Urothelium cell line (cell line): ENCODE measurements around the gene PPIF.
"Not testable (repeated sequence)": the region's sequence is repeated elsewhere in the genome, so short reads cannot be mapped to it uniquely, and the experiment has no call there.

Experiments
- DNase-seq: peaks from one replicate; pipeline ENCODE4 v3.0.0; 2011; ENCODE audit warnings: low spot score, mixed read lengths
- FAIRE-seq: peaks from 2 replicates; lab custom pipeline; 2011; peaks lifted over from hg19 to GRCh38; lab: Jason Lieb, UNC

PPIF gene

GRCh38 chr10:79329529-79329928 is 17.7 kb upstream of the PPIF start:
- no peak for DNase-seq
- FAIRE-seq = no peak

DNA sequence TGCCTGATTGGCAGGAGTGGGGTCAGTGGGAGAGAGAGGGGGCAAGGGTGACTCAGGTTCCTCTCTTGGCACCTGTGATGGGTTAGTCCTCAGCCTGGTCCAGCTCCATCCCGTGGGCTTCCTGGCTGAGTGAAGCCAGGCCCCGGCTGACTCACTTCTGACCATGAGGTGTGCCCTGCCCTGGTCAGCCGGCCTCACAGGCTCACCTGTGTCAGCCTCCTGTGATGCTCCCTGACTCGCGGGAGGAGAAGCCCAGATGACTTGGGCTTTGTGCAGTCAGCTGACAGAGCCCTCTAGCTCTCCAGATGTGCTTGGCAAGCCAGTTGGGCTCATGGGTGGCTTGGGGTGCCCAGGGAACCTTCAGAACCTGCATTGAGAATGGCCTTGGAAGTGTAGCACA is 16.0 kb upstream of the PPIF start:
- no peak for FAIRE-seq
- no peak for DNase-seq

GRCh38 chr10:79331709-79332108 is 15.6 kb upstream of the PPIF start:
- FAIRE-seq (no peak), DNase-seq (peak; percentile 58)

- FAIRE-seq = peak; percentile 82
- not testable (repeated sequence) for DNase-seq
Observed at GRCh38 chr10:79332610-79333315, 14.5 kb upstream of the PPIF start.

DNA sequence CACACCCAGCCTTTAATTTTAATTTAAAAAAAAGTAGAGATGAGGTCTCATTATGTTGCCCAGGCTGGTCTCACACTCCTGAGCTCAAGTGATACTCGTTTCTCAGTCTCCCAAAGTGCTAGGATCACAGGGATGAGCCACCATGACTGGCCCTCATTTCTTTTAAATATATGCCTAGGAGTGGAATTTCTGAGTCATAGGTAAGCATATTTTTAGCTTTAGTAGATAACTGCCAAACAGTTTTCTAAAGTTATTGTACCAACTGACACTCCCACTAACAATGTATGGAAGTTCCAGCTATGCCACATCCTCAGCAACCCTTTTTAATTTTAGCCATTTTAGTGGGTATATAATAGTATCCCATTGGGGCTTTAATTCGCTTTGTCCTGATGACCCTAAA is 13.8 kb upstream of the PPIF start:
- no peak for FAIRE-seq
- DNase-seq = no peak

DNA sequence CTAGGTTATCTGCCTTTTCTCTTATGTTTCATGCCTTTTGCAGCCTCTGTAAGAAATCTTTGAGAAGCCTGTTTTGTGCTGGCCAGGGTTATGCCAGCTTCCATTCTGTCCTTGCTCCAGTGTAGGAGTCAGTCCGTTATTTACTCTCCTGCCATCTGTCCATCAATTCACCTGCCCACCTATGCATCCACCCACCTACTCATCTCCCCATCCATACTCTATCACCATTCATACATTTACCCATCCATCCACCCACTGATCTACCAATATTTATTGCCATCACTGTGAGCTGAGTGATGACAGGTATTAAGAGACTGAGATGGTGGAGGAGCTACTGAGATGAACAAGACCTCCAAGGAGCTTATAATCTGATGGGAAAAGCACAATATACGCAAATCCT is 12.7 kb upstream of the PPIF start:
- FAIRE-seq (peak; percentile 58), DNase-seq (no peak)

- no peak for DNase-seq
- no peak for FAIRE-seq
Observed at GRCh38 chr10:79335094-79335469, 12.2 kb upstream of the PPIF start.

DNA sequence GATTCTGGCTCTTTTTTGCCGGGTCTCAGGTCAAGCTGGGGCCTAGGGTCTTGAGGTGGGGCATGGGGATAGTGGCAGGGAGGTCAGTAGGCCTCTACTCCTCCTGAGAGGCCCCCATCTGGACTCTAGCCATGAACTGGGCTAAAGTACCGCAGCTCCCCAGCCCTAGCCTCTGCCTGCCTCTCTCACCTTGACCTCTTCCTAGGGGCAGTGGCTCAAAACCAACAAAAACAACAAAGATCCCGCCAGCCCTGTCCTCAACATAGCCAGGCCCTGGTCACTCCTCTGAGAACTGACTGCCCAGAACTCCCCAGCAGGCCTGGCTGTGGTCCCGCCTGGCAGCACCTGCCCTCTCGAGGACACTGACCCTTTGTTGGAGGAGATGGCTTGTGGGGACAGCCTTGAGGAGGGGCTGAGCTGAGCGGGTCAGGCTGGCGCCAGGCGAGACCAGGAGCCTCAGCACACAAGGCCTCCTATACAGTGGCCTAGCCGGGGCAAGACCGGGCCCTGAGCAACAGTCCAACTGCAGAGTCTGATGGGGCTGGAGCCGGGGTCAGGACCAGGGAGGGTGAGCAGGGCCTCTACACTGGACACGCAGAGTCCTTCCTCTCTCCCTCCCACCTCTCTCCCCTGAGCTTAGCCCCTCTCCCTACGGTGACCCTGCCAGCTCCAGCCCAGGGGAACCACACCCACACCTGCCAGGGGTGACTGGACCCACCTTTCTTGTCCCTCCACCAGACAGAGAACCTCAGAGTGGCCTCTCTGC is 11.6 kb upstream of the PPIF start:
- FAIRE-seq (no peak), DNase-seq (no peak)

DNA sequence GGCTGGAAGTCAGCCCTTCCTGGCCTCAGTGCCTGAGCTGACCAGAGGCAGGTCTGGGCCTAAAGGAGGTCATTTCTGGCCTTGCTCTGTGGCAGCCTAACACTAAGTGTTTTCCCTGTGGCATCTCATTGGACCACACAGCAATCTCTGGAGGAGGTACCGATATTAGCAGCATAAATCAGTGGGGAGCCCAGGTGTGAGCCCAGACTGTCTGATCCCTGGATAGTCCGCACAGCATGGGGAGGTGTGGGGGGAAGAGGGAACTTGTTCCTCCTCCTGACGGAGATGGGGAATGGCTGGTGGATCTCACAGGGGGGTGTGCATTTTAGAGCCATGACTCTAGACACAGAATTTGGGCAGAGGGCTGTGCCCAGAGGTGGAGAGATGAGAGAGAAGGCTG is 11.0 kb upstream of the PPIF start:
- no peak for DNase-seq
- no peak for FAIRE-seq

DNA sequence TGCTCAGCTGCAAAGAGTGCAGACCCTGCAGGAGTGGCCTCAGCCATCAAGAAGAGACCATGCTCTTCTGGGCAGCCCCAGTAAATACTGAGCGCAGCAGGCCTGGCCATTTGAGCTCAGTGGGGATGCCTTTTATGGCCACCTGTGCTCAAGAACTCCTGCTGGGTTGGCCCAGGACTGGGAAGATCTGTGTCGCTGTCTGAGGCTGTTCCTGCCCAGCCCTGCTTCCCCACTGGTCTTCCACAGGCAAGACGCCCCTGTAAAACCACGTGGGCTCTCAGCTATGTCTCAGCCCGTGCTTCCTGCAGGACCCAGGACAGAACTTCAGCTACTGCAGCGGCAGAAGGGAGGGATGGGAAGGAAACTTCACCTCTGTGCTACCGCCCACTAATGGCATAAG is 10.5 kb upstream of the PPIF start:
- no peak for FAIRE-seq
- no peak for DNase-seq

- FAIRE-seq = peak; percentile 98
- not testable (repeated sequence) for DNase-seq
Observed at GRCh38 chr10:79337783-79338469, 9.3 kb upstream of the PPIF start.

- FAIRE-seq (no peak), DNase-seq (no peak)
Observed at GRCh38 chr10:79339266-79339665, 8.0 kb upstream of the PPIF start.

DNA sequence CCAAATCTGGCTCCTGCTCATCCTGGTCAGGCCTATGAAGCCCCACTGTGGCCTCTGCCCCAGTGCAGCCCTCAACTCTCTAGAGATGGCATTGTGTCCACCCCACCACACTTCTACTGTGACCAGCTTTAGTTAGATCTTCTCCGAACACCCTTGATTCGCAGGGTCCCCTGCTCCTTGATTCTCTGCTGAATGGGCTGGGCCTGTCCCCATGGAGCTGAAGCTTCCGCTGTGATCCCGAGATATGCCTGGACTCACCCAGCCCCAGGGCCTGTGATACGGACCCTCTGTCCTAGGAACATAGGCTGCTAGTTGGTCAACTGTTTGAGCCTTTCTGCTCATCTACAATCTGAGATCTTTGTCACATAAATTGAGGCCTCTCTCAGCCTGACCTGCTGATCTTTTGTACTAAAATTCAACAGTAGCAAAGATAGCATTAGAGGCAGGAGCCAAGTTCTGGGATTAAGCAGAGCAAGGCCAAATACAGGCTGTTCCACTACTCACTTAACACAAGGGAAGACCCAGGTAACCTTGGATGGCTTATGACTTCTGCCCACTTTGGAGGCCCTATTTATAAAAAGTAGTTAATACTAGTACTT is 6.5 kb upstream of the PPIF start:
- DNase-seq = no peak
- FAIRE-seq = no peak

DNA sequence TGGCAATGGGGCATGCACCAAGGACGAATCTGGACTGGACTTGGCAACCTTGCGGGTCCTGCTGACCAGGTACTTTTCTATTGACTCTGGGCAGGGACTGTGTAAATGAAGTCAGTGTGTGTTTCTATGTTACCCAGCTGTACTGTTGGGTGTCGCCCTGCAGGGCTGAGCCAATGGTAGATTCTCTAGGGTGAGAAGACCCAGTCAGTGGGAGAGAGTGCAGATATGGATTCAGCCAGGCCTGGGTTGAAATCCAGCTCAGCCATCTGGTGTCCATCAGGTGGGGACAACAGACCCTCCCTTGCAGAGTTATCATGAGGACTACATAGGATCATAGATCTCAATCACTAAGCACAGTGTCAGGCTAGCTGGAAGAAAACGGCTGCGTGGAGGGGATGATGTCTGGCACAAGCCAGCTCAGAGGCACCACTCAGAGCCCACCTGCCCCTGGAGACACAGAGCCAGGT is 4.9 kb upstream of the PPIF start:
- FAIRE-seq (no peak), DNase-seq (no peak)

GRCh38 chr10:79342811-79343561 is 4.3 kb upstream of the PPIF start:
- DNase-seq (no peak), FAIRE-seq (no peak)

DNA sequence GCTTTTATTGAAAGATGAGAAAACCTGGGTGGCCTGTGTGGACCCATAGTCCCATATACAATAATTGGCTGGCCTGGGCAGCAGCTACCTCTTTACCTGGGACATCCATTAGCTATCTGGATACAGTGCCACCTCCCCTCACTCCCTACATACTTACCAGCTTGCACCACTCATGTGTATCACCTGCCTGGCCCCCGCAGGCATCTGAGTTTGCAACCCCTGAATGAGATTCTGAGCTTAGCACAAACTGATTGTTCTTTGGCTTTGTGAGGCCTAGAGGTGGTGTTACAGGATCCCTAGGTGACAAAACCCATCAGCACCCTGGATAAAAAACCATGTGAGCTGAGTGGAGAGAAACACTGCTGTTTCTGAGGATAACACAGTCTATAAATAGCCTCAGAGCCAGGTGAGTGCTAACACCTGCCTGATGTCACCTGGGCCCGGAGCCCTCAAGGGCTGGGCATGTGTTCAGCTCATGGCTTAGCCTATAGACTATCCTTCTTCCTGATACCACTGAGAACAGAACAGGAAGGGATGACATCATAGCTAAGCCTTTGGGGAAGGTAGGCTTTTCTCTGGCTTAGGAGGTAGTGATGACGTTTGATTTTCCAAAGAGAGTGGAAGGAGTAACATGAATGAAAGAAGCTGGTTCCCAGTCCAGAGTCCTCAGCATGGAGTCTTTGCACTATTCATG is 2.6 kb upstream of the PPIF start:
- no peak for FAIRE-seq
- no peak for DNase-seq

- DNase-seq (no peak), FAIRE-seq (no peak)
Observed at GRCh38 chr10:79345241-79346011, 1.8 kb upstream of the PPIF start.

- FAIRE-seq = no peak
- DNase-seq = no peak
Observed at GRCh38 chr10:79346012-79346340, 1.3 kb upstream of the PPIF start.

DNA sequence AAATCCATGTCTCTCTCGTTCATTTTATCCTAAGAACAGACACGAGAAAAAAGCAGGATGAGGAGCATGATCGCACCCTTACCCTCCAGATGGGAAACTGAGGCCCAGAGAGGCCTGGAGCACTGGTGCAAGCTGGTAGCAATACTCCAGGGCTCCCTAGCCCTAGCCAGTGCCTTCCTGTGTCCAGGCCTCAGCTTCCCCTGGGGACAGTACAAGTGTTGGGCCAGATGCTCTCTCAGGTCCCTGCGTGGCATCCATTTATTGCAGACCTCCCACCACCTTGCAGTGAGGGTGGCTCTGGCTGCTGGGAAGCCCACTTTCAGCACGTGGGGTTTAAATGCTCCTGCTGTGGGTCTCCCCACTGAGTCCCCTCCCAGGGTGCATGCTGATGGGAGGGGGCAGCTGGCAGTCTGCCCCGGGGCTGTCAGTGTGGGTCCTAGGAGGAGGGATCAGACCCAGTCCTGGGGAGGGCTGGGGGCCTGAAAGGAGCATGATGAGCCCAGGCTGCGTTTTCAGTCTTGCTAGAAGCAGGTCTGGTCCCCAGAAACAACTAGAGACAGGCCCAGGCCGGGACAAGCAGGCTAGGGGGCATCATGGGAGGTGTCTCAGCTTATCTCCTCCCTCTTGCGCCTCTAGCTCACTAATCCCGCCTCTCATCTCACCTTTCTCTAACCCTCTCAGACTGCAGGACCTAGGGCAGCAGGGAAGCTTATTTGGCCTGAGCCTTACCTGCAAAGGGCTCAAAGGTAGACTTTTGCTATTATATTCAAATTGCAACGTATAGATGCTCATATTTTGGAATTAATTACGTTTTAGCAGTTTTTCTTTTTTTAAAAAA is 662 bp upstream of the PPIF start:
- FAIRE-seq (no peak), DNase-seq (no peak)
